AG04450 (cell line): Measurements from ENCODE around the gene TMEM203. TPM values are rescaled to one million over a fixed set of nuclear protein-coding genes. Genes with fewer than 3 reads are reported as not detected.

Source experiments
- CTCF ChIA-PET: fragments of 300-600, 350-600 bp; formaldehyde crosslinking; extraction: SDS; loops from one replicate; lab custom pipeline; 2022; ENCODE audit warnings: antibody characterized with exemption, inconsistent platforms; lab: Charles Lee
- POLR2A ChIA-PET: fragments of 350-600 bp; formaldehyde crosslinking; extraction: SDS; loops from one replicate; lab custom pipeline; 2021; ENCODE audit warnings: antibody characterized with exemption, inconsistent platforms; lab: Yijun Ruan, JAX
- DNase-seq: peaks from one replicate; pipeline ENCODE4 v3.0.0-alpha.2; 2011; ENCODE audit warnings: low read depth, low spot score
- H3K27ac ChIP-seq: one replicate; pipeline ENCODE4 v1.5.1; 2012; ENCODE audit warnings: low read depth, low read length, control low read depth
- H3K27me3 ChIP-seq: one replicate; pipeline ENCODE4 v1.6.0; 2012; ENCODE audit warnings: low read length; ENCODE audit not compliant: control insufficient read depth, insufficient read depth
- H3K4me3 ChIP-seq: 2 replicates; pipeline ENCODE4 v1.5.1; 2011; ENCODE audit warnings: mild to moderate bottlenecking, low read depth, low read length, control low read depth
- H3K9me3 ChIP-seq: 2 replicates; pipeline ENCODE4 v1.5.1; 2012; ENCODE audit warnings: low read length; ENCODE audit not compliant: control insufficient read depth, insufficient read depth
- polyA plus RNA-seq: library from polyadenylated mRNA; depleted of rRNA; stranded (reverse); fragments of >200 nt; gene quantifications from 2 replicates; pipeline ENCODE4 v1.2.3, GENCODE V29; 2011
- TF ChIP-seq, protein P1 (sequence below): IDR thresholded peaks from 2 replicates; pipeline ENCODE4 v1.5.1; 2011; ENCODE audit warnings: low read depth, low read length, control low read depth, inconsistent platforms

The TMEM203 gene
- polyA plus RNA-seq, 1 experiment = 50.2 TPM

DNA sequence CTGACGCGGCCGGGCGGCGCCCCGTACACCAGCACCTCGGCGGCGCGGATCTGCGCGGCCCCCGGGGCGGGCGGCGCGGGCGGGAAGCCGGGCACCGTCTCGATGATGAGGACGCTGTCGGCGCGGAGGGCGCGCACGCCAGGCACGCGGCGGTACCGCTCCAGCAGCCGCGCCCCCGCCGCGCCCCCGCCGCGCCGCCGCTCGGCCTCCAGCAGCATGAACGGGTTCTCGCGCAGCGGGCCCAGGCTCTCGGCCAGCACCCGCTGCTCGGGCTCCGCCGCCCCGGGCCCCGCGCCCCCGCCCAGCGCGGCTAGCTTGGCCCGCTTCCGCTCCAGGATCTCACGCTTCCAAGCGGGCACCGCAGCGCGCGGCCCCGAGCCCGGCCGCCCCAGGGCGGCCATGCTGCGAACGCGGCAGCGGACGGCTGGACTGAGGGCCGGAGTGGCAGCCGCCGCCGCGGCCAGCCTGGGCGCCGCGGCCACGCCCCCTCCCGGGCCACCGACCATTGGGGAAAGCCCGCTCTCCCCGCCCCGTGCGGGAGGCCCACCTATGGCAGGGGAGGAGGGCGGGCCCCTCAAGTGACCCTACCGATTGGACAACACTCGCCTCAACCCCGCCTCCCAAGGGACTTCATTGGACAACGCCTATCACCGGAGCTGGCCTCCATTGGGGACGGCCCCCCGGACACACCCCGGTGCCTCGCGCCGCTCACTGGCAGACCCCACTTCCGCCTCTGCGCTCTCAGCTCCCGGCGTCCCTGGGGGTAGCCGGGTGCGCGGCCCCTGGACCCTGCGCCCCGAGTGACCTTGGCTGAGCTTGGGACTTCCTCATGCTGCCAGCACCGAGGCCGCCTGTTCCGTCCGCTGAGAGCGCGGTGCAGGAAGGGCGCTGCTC lies 4.9 kb downstream of the TMEM203 start, which contains the start of gene TPRN:
TSS of gene TPRN (minus strand) at position 431 of the 894 bp plus-strand sequence. CDS start at position 401, 30 bp downstream.
- DNase-seq = peak; percentile 94
- POLR2A ChIA-PET = interaction anchor here (0.5 to 1.8 kb wide), 12 partner anchors 12 to 326 kb away, joined by 3 to 38 read pairs (median 6); partner anchors contain the start of genes ANAPC2, MAN1B1, SSNA1 and TUBB4B
- CTCF ChIA-PET = interaction anchor here (1.2 to 1.5 kb wide), 2 partner anchors 12 to 36 kb away, joined by 6 read pairs; partner anchors contain the start of genes ANAPC2 and SSNA1
- Histone ChIP-seq H3K9me3 (no peaks in the 10 kb centered on the region; the same call in 1 of the 2 replicates), H3K27me3 (no peaks in the 10 kb centered on the region), H3K4me3 (peak within 1 kb of the TSS; percentile 77), H3K27ac (no peak within 1 kb of the TSS)
- TF ChIP-seq, protein P1, sequence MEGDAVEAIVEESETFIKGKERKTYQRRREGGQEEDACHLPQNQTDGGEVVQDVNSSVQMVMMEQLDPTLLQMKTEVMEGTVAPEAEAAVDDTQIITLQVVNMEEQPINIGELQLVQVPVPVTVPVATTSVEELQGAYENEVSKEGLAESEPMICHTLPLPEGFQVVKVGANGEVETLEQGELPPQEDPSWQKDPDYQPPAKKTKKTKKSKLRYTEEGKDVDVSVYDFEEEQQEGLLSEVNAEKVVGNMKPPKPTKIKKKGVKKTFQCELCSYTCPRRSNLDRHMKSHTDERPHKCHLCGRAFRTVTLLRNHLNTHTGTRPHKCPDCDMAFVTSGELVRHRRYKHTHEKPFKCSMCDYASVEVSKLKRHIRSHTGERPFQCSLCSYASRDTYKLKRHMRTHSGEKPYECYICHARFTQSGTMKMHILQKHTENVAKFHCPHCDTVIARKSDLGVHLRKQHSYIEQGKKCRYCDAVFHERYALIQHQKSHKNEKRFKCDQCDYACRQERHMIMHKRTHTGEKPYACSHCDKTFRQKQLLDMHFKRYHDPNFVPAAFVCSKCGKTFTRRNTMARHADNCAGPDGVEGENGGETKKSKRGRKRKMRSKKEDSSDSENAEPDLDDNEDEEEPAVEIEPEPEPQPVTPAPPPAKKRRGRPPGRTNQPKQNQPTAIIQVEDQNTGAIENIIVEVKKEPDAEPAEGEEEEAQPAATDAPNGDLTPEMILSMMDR = no peak

DNA sequence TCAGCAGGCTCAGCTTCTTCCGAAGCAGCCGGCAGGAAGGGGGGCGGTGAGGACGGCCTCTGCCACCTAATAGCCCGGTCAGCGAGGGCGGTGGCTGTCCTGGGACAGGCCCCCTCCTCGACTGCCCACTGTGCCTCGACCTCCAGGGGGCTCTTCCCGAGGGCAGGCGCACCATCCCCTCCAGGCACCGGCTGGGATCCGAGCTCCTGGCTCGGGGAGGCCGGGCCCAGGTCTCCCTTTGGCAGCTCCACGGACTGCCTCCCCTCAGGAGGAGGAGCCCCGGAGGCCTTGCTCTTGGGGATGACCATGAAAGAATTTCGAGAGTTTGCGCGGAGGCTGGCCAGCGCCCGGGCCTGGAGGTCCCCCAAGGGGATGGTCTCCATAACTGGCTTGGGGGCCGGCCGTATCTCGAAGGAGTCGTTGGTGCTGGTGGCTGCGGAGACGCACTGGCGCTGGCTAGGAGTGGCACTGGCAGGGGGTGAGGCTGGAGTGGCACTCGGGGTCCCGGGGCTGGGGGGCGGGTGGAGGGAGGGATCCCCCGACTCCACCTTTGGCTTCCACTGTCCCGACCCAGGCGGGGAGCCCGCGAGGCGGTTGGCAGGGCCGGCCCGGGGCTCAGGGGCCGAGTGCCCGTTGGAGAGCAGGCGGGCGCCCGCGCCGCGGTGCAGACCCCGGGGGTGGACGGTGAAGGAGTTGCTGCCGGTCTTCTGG lies 5.9 kb downstream of the TMEM203 start:
- DNase-seq = no peak
- H3K27ac ChIP-seq = no peak overlapping the region
- TF ChIP-seq, protein P1 = no peak
- H3K9me3 ChIP-seq = no peaks in the 10 kb centered on the region; the same call in 1 of the 2 replicates
- ChIA-PET CTCF (interaction anchor here (0.8 kb wide), 1 partner anchor 37 kb away, joined by 5 read pairs; no protein-coding TSS in a partner anchor), POLR2A (interaction anchor here (0.6 to 2.4 kb wide), 4 partner anchors 10 to 68 kb away, joined by 3 to 13 read pairs (median 6); partner anchors contain the start of gene TUBB4B)
- H3K4me3 ChIP-seq = peak overlapping the region; percentile 56
- H3K27me3 ChIP-seq = no peaks in the 10 kb centered on the region

DNA sequence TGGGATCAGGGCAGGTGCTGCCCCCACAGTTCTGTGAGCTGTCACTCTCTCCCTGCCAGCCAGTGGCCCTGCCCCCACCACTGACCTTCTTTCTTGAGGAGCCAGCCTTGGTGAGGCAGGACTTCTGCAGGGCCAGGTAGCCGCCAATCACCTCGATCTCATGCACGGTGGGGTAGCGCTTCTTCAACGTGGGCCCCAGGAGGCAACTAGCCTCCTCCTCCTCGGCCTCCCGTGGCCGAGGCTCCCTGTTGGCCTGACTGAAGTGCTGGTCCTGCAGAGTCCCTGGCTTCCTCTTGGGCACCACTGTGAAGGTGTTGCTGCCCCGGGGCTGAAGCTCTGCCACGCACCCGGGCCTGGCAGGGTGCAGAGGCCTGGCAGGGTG lies 6.6 kb downstream of the TMEM203 start:
- H3K4me3 ChIP-seq = peak overlapping the region; percentile 56

DNA sequence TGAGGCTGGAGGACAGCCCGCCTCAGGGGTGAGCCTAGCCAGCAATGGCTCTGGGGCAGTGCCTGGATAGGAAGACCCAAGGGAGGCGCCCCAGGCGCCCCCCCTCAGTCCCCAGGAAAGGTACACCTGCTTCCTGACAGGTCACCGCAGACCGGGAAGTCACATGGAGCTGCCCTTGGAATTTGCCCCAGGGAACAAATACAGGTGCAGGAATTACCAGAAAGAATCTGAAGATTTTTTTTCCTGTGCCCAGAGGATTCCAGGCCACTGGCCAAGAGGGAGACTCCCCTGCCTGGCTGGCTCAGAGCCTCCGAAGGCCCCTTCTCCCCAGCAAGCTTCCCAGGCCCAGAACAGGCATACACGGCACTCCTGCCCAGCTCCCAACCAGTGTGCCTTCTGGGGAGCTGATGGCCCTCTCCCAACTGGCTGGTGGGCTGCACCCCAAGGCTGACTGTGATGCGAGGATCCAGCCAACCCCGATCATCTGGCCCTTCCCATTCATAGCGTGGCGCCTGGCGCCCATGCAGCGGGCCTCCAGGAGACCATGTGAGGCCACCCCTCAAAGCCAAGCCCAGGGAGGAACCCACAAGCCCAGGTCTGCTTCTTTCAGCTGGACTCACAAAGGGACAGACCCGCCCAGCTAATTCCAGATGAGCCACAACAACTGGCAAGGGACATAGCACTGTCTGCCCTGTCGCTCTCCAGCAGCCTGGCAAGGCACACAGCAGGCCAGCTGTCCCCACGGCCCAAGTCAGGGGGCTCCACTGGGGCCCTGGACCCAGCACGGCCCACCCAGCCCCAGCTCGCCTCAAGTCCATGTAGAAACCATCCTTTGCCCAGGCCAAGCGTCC lies 7.2 kb downstream of the TMEM203 start:
- no peak overlapping the region for H3K27ac ChIP-seq
- TF ChIP-seq, protein P1 = no peak
- H3K27me3 ChIP-seq = no peaks in the 10 kb centered on the region
- DNase-seq = no peak
- peak overlapping the region; percentile 12; the same call in 1 of the 2 replicates for H3K4me3 ChIP-seq
- H3K9me3 ChIP-seq = no peaks in the 10 kb centered on the region; the same call in 1 of the 2 replicates
- POLR2A ChIA-PET = interaction anchor here (1.4 to 2.4 kb wide), 2 partner anchors 9 to 42 kb away, joined by 7 to 13 read pairs; partner anchors contain the start of gene TUBB4B
- CTCF ChIA-PET = interaction anchor here (0.5 to 1.3 kb wide), 2 partner anchors 9 kb away, joined by 3 to 4 read pairs; no protein-coding TSS in a partner anchor

More for the DNA sequence above, 6.6 kb downstream of the TMEM203 start:
- Histone ChIP-seq H3K9me3 (no peaks in the 10 kb centered on the region; the same call in 1 of the 2 replicates), H3K27ac (no peak overlapping the region), H3K27me3 (no peaks in the 10 kb centered on the region)
- TF ChIP-seq, protein P1 = no peak
- POLR2A ChIA-PET = interaction anchor here (0.6 to 2.4 kb wide), 4 partner anchors 10 to 68 kb away, joined by 3 to 13 read pairs (median 6); partner anchors contain the start of gene TUBB4B
- no peak for DNase-seq
- CTCF ChIA-PET = interaction anchor here (0.8 kb wide), 1 partner anchor 38 kb away, joined by 5 read pairs; no protein-coding TSS in a partner anchor
